NCI-H748 treated with DMSO at 0.1 percent for 48 hours (cell line): Measurements from ENCODE around the gene REELD1.

Experiments used
- DNase-seq: peaks from one replicate; lab custom pipeline; 2025; lab: John Stamatoyannopoulos, UW

Gene REELD1

GRCh38 chr4:146265950-146266490 is 51.7 kb downstream of the REELD1 start:
- no peak for DNase-seq

DNA sequence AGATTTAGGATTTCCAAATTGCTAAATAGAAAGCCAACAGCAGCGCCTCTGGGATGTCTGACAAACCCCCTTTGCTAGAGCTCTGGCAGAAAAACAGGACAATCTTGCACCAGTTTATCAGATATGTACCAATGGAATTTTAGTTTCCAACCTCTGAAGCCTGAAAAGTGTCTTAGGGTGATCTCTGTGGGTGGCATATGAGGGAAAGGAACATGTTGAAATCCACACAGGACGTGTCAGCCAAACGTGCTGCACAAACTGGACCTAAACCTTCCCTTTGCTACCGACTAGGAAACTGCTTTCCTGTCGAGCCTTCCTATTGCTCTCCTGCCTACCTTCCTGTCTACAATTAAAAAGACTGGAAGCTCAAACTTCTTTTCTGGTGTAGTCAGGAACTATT is 53.5 kb downstream of the REELD1 start:
- no peak for DNase-seq

DNA sequence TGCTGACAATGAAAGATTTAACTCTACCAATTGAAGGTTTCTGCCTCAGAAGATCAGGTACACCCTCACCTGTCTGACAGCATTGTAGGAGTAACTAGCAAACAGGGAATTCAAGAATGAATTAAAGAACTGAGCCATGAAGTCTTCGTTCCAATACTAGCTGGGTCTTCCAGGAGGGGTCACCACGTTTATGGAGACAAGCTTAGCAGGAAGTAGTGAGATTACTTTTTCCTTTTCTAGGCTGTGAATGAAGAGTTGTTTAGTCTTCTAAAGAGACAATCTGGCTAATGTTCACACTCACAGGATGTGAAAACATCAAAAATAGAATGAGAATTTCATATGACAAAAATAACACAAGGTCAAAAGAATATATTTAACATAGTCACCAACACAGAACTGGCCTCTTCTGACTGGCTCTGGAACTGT is 54.9 kb downstream of the REELD1 start:
- no peak for DNase-seq

DNA sequence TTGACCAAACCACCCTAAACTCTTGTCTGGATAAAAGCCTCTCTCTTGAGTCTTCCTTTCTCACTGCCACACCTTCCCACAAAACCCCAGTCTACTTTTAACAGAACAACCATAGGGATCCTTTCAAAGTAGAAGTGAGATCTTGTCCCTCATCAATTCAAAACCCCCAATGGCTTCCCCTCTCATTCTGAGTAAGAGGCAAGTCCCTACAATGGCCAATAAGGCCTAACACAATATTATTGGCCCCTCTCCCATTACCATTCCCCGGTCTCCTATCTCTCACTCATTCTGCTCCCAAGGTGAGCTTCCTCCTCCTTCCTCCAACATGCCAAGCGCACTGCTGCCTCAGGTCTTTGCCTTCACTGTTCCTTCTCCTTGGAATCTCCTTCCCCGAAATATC is 57.1 kb downstream of the REELD1 start:
- no peak for DNase-seq

DNA sequence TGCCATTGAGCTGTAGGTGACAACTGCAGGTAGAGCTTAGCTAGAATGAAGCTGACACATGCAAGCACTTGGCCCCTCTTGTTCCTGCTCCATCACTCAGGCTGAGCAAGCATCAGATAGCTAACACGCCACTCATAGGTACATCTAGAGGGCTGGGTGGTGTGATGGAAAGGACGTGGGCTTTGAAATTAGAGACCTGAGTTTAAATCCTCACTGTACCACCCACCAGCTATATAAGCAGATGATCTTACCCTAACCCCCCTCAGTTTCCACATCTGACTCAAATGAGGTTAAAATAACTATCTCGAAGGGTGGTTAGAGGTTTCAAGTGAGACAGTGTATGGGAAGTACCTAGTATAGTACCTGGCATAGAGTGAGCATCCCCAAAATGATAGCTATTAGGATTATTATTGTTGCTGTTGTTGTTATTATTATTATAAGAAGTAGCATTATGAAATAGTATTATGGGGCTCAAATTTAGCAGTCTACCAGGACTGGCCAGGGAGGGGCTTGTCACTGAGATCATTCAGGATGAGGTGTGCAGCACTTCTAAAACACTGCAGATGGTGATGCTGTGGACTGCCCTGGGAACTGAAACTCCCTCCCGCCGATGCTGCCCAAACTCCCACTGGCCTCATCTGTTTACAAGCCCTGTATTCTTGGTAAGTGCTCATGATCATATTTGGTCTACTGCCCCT is 59.0 kb downstream of the REELD1 start:
- DNase-seq, result no peak

GRCh38 chr4:146274774-146275173 is 60.4 kb downstream of the REELD1 start:
- no peak for DNase-seq

DNA sequence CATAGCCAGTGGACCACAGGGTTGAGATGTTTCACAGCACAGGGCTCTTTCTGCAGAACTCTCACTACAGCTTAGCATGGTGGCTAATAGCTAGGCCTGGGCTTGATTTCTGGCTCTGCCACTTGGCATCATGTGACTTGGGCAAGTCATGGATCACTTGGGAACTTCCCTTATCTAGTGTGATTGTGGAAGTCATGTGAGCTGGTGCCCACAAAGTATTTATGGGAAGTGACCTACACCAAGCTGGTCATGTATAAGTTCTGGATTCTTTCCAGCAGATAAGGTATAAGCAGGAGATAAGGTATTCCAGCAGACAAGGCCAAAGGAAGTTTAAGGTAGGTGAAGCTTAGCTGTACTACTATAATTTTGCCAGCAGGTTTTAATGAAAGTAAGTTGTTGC is 61.0 kb downstream of the REELD1 start:
- DNase-seq, result no peak

DNA sequence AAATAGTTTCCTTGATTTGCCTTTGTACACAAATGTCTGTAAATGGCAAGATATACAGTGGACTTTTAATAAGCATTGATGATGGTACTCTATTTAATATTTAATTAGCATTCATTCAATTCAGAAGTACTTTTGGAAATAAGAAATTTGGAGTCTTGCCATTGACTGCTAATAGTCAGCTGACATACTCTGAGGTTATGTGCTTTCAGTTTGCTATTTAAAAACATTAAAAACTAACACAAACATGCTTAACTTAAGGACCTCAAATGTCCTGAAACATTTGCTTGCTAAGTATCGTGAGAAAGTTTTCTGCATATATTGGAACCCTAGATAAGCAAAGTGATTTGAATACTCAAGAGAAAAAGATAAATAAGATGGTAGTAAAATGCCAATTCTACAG is 64.6 kb downstream of the REELD1 start:
- DNase-seq, result no peak
